Measurements from ENCODE around the gene ANGPTL2.

DNA sequence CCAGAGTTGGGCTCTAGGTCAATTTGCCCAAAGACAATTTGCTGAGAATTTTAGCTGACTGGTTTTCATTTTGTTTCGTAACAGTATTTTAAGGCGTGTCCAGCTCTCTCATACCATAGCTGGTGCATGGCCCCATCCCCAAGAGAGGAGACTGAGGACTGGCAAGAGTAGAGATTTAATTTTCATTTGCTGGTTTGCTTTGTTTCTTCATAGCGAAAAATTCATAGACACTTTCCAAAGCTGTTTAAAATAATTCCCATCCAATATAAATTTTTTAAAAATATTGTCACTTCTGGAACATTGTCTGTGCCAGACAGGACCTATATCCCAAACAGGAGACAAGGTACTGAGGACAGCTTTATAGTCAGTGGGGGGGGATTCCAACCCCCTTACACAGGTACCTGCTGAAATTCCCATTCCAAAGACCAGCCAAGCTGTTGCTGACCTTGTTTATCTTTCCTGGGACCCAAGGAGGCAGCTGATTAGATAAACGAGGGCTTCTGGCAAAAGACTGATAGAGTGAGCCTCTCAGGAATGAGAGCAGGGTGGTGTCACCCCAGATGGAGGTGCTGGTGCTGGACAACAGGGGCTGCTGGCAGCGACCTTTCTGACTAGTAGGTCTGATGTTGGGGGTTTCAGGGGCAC is 6.8 kb upstream of the ANGPTL2 start:
- no peak for TF ChIP-seq EZH2 (IDR thresholded peaks at IDR 0.05; ENCODE audit: insufficient read depth, low read length)
- TF ChIP-seq, protein P1, sequence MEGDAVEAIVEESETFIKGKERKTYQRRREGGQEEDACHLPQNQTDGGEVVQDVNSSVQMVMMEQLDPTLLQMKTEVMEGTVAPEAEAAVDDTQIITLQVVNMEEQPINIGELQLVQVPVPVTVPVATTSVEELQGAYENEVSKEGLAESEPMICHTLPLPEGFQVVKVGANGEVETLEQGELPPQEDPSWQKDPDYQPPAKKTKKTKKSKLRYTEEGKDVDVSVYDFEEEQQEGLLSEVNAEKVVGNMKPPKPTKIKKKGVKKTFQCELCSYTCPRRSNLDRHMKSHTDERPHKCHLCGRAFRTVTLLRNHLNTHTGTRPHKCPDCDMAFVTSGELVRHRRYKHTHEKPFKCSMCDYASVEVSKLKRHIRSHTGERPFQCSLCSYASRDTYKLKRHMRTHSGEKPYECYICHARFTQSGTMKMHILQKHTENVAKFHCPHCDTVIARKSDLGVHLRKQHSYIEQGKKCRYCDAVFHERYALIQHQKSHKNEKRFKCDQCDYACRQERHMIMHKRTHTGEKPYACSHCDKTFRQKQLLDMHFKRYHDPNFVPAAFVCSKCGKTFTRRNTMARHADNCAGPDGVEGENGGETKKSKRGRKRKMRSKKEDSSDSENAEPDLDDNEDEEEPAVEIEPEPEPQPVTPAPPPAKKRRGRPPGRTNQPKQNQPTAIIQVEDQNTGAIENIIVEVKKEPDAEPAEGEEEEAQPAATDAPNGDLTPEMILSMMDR (IDR thresholded peaks at IDR 0.05; ENCODE audit: insufficient read depth, low read depth, low read length) = no peak

All from astrocyte (in vitro differentiated cells and primary cell).